ENCODE measurements around the gene NRBF2. TPM values are rescaled to one million over a fixed set of nuclear protein-coding genes. Genes with fewer than 3 reads are reported as not detected.

Gene NRBF2
- total and polyA plus RNA-seq, 9 donors: 13.6 to 21.7 (median 15.3) TPM

GRCh38 chr10:63115732-63116383, 17.3 kb upstream of the NRBF2 start:
- Histone ChIP-seq H3K4me3 (ENCODE audit: low read length) (no peak overlapping the region), H3K4me1 (ENCODE audit: control insufficient read depth, insufficient read depth, low read length) (peaks cover 23% of the 10 kb centered on the region), H3K36me3 (ENCODE audit: control insufficient read depth, insufficient read depth, low read length) (no peaks in the 10 kb centered on the region), H3K27ac (ENCODE audit: low read length) (peak overlapping the region; percentile 78), H3K27me3 (ENCODE audit: control insufficient read depth, insufficient read depth, low read length) (no peaks in the 10 kb centered on the region), H3K9me3 (replicated peaks; ENCODE audit: control insufficient read depth, low read depth, low read length) (no peaks in the 10 kb centered on the region)
- 19% methylated on average over 3 of the region's 7 CpGs for WGBS (ENCODE audit: insufficient coverage)
- DNase-seq: peak; percentile 97

- DNase-seq: no peak
- no peaks in the 10 kb centered on the region for H3K9me3 ChIP-seq (replicated peaks; ENCODE audit: control insufficient read depth, low read depth, low read length)
- H3K4me3 ChIP-seq (ENCODE audit: low read length): no peak overlapping the region
- H3K4me1 ChIP-seq (ENCODE audit: control insufficient read depth, insufficient read depth, low read length): peaks cover 23% of the 10 kb centered on the region
- no peaks in the 10 kb centered on the region for H3K27me3 ChIP-seq (ENCODE audit: control insufficient read depth, insufficient read depth, low read length)
- H3K27ac ChIP-seq (ENCODE audit: low read length): peak overlapping the region; percentile 78
- WGBS (ENCODE audit: insufficient coverage): no CpG with 5 or more reads among the region's 3 CpGs
- no peaks in the 10 kb centered on the region for H3K36me3 ChIP-seq (ENCODE audit: control insufficient read depth, insufficient read depth, low read length)
Observed at GRCh38 chr10:63116452-63117072, 16.6 kb upstream of the NRBF2 start.

- no peaks in the 10 kb centered on the region for H3K27me3 ChIP-seq (ENCODE audit: control insufficient read depth, insufficient read depth, low read length)
- no peak overlapping the region for H3K27ac ChIP-seq (ENCODE audit: low read length)
- no peaks in the 10 kb centered on the region for H3K9me3 ChIP-seq (replicated peaks; ENCODE audit: control insufficient read depth, low read depth, low read length)
- H3K4me1 ChIP-seq (ENCODE audit: control insufficient read depth, insufficient read depth, low read length): peaks cover 19% of the 10 kb centered on the region
- no peak for DNase-seq
- H3K4me3 ChIP-seq (ENCODE audit: low read length): no peak overlapping the region
- H3K36me3 ChIP-seq (ENCODE audit: control insufficient read depth, insufficient read depth, low read length): no peaks in the 10 kb centered on the region
Observed at GRCh38 chr10:63119041-63119440, 14.1 kb upstream of the NRBF2 start.

GRCh38 chr10:63120554-63120953, 12.6 kb upstream of the NRBF2 start:
- Histone ChIP-seq H3K9me3 (replicated peaks; ENCODE audit: control insufficient read depth, low read depth, low read length) (no peaks in the 10 kb centered on the region), H3K27ac (ENCODE audit: low read length) (no peak overlapping the region), H3K4me3 (ENCODE audit: low read length) (no peak overlapping the region), H3K36me3 (ENCODE audit: control insufficient read depth, insufficient read depth, low read length) (no peaks in the 10 kb centered on the region), H3K4me1 (ENCODE audit: control insufficient read depth, insufficient read depth, low read length) (peaks cover 9% of the 10 kb centered on the region), H3K27me3 (ENCODE audit: control insufficient read depth, insufficient read depth, low read length) (no peaks in the 10 kb centered on the region)
- DNase-seq: peak; percentile 89

- WGBS (ENCODE audit: insufficient coverage): 83% methylated on average over 1 of the region's 2 CpGs
- DNase-seq: no peak
- H3K27ac ChIP-seq (ENCODE audit: low read length): no peak overlapping the region
- no peak overlapping the region for H3K4me3 ChIP-seq (ENCODE audit: low read length)
- H3K9me3 ChIP-seq (replicated peaks; ENCODE audit: control insufficient read depth, low read depth, low read length): no peaks in the 10 kb centered on the region
- no peaks in the 10 kb centered on the region for H3K36me3 ChIP-seq (ENCODE audit: control insufficient read depth, insufficient read depth, low read length)
- peaks cover 6% of the 10 kb centered on the region for H3K4me1 ChIP-seq (ENCODE audit: control insufficient read depth, insufficient read depth, low read length)
- no peaks in the 10 kb centered on the region for H3K27me3 ChIP-seq (ENCODE audit: control insufficient read depth, insufficient read depth, low read length)
Observed at GRCh38 chr10:63123727-63124362, 9.3 kb upstream of the NRBF2 start.

- H3K9me3 ChIP-seq (replicated peaks; ENCODE audit: control insufficient read depth, low read depth, low read length): no peaks in the 10 kb centered on the region
- no peak overlapping the region for H3K27ac ChIP-seq (ENCODE audit: low read length)
- no peak for DNase-seq
- peaks cover 4% of the 10 kb centered on the region for H3K4me1 ChIP-seq (ENCODE audit: control insufficient read depth, insufficient read depth, low read length)
- no peaks in the 10 kb centered on the region for H3K36me3 ChIP-seq (ENCODE audit: control insufficient read depth, insufficient read depth, low read length)
- no peaks in the 10 kb centered on the region for H3K27me3 ChIP-seq (ENCODE audit: control insufficient read depth, insufficient read depth, low read length)
- 89% methylated on average over 1 of the region's 2 CpGs for WGBS (ENCODE audit: insufficient coverage)
- no peak overlapping the region for H3K4me3 ChIP-seq (ENCODE audit: low read length)
Observed at GRCh38 chr10:63125459-63125858, 7.7 kb upstream of the NRBF2 start.

GRCh38 chr10:63128443-63128842, 4.7 kb upstream of the NRBF2 start:
- DNase-seq: no peak
- Histone ChIP-seq H3K9me3 (replicated peaks; ENCODE audit: control insufficient read depth, low read depth, low read length) (peaks cover 6% of the 10 kb centered on the region), H3K36me3 (ENCODE audit: control insufficient read depth, insufficient read depth, low read length) (no peaks in the 10 kb centered on the region), H3K27ac (ENCODE audit: low read length) (no peak overlapping the region), H3K4me3 (ENCODE audit: low read length) (no peak overlapping the region), H3K4me1 (ENCODE audit: control insufficient read depth, insufficient read depth, low read length) (peaks cover 3% of the 10 kb centered on the region), H3K27me3 (ENCODE audit: control insufficient read depth, insufficient read depth, low read length) (no peaks in the 10 kb centered on the region)
- WGBS (ENCODE audit: insufficient coverage): no CpG with 5 or more reads among the region's 4 CpGs

- no peaks in the 10 kb centered on the region for H3K27me3 ChIP-seq (ENCODE audit: control insufficient read depth, insufficient read depth, low read length)
- H3K4me3 ChIP-seq (ENCODE audit: low read length): no peak overlapping the region
- DNase-seq: no peak
- H3K4me1 ChIP-seq (ENCODE audit: control insufficient read depth, insufficient read depth, low read length): peaks cover 10% of the 10 kb centered on the region
- no peak overlapping the region for H3K27ac ChIP-seq (ENCODE audit: low read length)
- H3K9me3 ChIP-seq (replicated peaks; ENCODE audit: control insufficient read depth, low read depth, low read length): peaks cover 6% of the 10 kb centered on the region
- WGBS (ENCODE audit: insufficient coverage): 81% methylated on average over 3 of the region's 6 CpGs
- no peaks in the 10 kb centered on the region for H3K36me3 ChIP-seq (ENCODE audit: control insufficient read depth, insufficient read depth, low read length)
Observed at GRCh38 chr10:63129888-63130287, 3.2 kb upstream of the NRBF2 start.

- Histone ChIP-seq H3K27ac (ENCODE audit: low read length) (peak overlapping the region; percentile 96), H3K4me3 (ENCODE audit: low read length) (peak overlapping the region; percentile 97), H3K9me3 (replicated peaks; ENCODE audit: control insufficient read depth, low read depth, low read length) (peaks cover 6% of the 10 kb centered on the region), H3K27me3 (ENCODE audit: control insufficient read depth, insufficient read depth, low read length) (no peaks in the 10 kb centered on the region), H3K36me3 (ENCODE audit: control insufficient read depth, insufficient read depth, low read length) (no peaks in the 10 kb centered on the region), H3K4me1 (ENCODE audit: control insufficient read depth, insufficient read depth, low read length) (peaks cover 10% of the 10 kb centered on the region)
- no peak for DNase-seq
- 74% methylated on average over 4 of the region's 6 CpGs for WGBS (ENCODE audit: insufficient coverage)
Observed at GRCh38 chr10:63132651-63133055, 475 bp upstream of the NRBF2 start.

- H3K27me3 ChIP-seq (ENCODE audit: control insufficient read depth, insufficient read depth, low read length): no peaks in the 10 kb centered on the region
- H3K36me3 ChIP-seq (ENCODE audit: control insufficient read depth, insufficient read depth, low read length): no peaks in the 10 kb centered on the region
- H3K4me3 ChIP-seq (ENCODE audit: low read length): peak overlapping the region; percentile 97
- peaks cover 10% of the 10 kb centered on the region for H3K4me1 ChIP-seq (ENCODE audit: control insufficient read depth, insufficient read depth, low read length)
- WGBS (ENCODE audit: insufficient coverage): 50% methylated on average over 1 of the region's 9 CpGs
- peak; percentile 55 for DNase-seq
- peak overlapping the region; percentile 96 for H3K27ac ChIP-seq (ENCODE audit: low read length)
- H3K9me3 ChIP-seq (replicated peaks; ENCODE audit: control insufficient read depth, low read depth, low read length): peaks cover 6% of the 10 kb centered on the region
Observed at GRCh38 chr10:63133821-63134557, 861 bp downstream of the NRBF2 start.

All from muscle of leg (tissue), 11 donors.